ENCODE results near the gene IP6K1. TPM values are rescaled to one million over a fixed set of nuclear protein-coding genes. Genes with fewer than 3 reads are reported as not detected.

The IP6K1 gene
- total RNA-seq, 1 donor from 2014 or later: 39.5 TPM

DNA sequence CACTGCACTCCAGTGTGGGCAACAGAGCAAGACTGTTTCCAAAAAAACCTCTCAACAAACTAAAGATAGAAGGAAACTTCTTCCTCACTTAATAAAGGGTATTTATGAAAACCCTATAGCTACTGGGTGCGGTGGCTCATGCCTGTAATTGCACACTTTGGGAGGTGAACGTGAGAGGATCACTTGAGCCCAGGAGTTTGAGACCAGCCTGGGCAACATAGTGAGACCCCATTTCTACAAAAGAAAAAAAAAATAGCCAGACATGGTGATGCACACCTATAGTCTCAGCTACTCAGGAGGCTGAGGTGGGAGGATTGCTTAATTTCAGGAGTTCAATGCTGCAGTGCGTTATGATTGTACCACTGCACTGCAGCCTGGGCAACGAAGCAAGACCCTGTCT, 22.4 kb downstream of the IP6K1 start:
- intact Hi-C loops (cut with DNase I): no loop called here
- Histone ChIP-seq H3K27ac (no peak overlapping the region), H3K4me1 (no peaks in the 10 kb centered on the region), H3K27me3 (no peaks in the 10 kb centered on the region), H3K9me3 (no peaks in the 10 kb centered on the region), H3K4me3 (no peak overlapping the region), H3K36me3 (peaks cover 10% of the 10 kb centered on the region)
- ATAC-seq (no peak), DNase-seq (no peak)
- TF ChIP-seq, protein P1, sequence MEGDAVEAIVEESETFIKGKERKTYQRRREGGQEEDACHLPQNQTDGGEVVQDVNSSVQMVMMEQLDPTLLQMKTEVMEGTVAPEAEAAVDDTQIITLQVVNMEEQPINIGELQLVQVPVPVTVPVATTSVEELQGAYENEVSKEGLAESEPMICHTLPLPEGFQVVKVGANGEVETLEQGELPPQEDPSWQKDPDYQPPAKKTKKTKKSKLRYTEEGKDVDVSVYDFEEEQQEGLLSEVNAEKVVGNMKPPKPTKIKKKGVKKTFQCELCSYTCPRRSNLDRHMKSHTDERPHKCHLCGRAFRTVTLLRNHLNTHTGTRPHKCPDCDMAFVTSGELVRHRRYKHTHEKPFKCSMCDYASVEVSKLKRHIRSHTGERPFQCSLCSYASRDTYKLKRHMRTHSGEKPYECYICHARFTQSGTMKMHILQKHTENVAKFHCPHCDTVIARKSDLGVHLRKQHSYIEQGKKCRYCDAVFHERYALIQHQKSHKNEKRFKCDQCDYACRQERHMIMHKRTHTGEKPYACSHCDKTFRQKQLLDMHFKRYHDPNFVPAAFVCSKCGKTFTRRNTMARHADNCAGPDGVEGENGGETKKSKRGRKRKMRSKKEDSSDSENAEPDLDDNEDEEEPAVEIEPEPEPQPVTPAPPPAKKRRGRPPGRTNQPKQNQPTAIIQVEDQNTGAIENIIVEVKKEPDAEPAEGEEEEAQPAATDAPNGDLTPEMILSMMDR (IDR thresholded peaks at IDR 0.05): no peak

DNA sequence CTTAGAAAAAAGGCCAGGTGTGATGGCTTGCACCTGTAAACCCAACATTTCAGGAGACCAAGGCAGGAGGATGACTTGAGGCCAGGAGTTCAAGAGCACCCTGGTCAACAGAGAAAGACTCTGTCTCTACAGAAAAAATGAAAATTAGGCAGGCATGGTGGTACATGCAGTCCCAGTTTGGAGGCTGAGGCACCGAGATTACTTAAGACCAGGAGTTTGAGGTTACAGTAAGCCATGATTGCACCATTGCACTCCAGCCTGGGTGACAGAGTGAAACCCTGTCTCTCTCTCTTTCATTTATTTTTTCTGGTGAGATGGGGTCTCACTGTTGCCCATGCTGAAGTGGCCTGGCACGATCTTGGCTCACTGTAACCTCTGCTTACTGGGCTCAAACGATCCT, 24.7 kb downstream of the IP6K1 start:
- intact Hi-C loops (cut with DNase I): no loop called here
- Histone ChIP-seq H3K9me3 (no peaks in the 10 kb centered on the region), H3K4me1 (no peaks in the 10 kb centered on the region), H3K36me3 (peaks cover 5% of the 10 kb centered on the region), H3K4me3 (no peak overlapping the region), H3K27ac (no peak overlapping the region), H3K27me3 (no peaks in the 10 kb centered on the region)
- TF ChIP-seq, protein P1 (IDR thresholded peaks at IDR 0.05): no peak
- DNase-seq: no peak
- no peak for ATAC-seq

DNA sequence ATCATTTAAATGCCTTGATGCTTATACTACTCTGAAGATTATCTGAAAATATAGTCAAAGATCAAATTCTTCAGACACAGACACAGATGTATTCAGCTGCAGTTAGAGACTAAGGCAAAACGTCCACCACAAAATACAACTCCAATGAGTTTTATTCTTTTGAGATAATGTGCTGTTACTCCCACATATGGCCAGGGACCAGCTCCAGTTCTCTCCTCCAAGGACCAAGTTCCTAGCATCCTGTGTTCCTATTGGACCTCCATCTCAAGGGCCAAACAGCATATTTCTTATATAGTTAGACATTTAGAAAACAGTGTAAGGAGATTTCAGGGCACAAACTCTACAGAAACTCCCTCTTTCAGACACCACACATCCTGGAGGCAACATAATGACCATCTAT, 27.1 kb downstream of the IP6K1 start:
- Histone ChIP-seq H3K27me3 (no peaks in the 10 kb centered on the region), H3K4me3 (no peak overlapping the region), H3K36me3 (peaks cover 4% of the 10 kb centered on the region), H3K4me1 (peaks cover 7% of the 10 kb centered on the region), H3K9me3 (no peaks in the 10 kb centered on the region), H3K27ac (no peak overlapping the region)
- intact Hi-C loops (cut with DNase I): no loop called here
- DNase-seq (no peak), ATAC-seq (no peak)
- TF ChIP-seq, protein P1 (IDR thresholded peaks at IDR 0.05): no peak

DNA sequence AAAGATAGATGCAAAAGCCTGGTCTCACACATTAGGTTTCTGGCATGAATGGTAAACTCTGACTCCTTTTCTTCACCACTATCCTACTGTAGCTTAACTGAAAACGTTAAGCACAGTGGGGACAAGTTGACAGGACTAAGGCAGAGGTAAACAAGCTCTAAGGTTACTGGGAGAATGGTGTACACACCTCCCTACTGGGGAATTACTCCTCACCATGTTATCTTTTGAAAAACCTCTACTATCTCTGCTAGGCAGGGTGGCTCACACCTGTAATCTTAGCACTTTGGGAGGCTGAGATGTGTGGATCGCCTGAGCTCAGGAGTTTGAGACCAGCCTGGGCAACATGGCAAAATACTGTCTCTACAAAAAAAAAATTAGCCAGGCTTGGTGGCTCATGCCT, 29.1 kb downstream of the IP6K1 start:
- TF ChIP-seq, protein P1 (IDR thresholded peaks at IDR 0.05): no peak
- ATAC-seq (no peak), DNase-seq (no peak)
- Histone ChIP-seq H3K4me3 (no peak overlapping the region), H3K36me3 (no peaks in the 10 kb centered on the region), H3K9me3 (no peaks in the 10 kb centered on the region), H3K27me3 (no peaks in the 10 kb centered on the region), H3K4me1 (peaks cover 12% of the 10 kb centered on the region), H3K27ac (no peak overlapping the region)
- intact Hi-C loops (cut with DNase I): no loop called here

DNA sequence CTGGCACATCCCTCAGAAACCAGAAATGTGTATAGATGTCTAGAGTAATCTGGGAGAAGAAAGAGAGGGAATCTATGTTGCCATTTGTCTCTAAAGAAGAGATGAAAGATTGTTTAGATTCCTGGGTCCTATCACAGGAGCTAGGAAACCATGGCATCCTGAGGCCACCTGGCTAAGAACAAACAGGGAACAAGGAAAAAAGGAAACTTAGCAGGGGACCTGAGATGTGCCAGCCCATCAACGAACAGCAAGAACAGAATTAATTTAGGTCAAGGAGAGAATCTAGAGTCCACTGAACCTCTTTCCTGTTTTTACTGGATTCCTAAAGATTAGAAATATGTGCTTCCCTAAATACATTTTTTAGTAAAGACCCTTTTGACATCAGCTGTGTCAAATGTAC, 30.3 kb downstream of the IP6K1 start:
- H3K9me3 ChIP-seq: no peaks in the 10 kb centered on the region
- DNase-seq: no peak
- H3K27me3 ChIP-seq: no peaks in the 10 kb centered on the region
- intact Hi-C loops (cut with DNase I): no loop called here
- no peak overlapping the region for H3K27ac ChIP-seq
- H3K36me3 ChIP-seq: no peaks in the 10 kb centered on the region
- H3K4me1 ChIP-seq: peaks cover 12% of the 10 kb centered on the region
- no peak overlapping the region for H3K4me3 ChIP-seq
- no peak for ATAC-seq
- TF ChIP-seq, protein P1 (IDR thresholded peaks at IDR 0.05): no peak

DNA sequence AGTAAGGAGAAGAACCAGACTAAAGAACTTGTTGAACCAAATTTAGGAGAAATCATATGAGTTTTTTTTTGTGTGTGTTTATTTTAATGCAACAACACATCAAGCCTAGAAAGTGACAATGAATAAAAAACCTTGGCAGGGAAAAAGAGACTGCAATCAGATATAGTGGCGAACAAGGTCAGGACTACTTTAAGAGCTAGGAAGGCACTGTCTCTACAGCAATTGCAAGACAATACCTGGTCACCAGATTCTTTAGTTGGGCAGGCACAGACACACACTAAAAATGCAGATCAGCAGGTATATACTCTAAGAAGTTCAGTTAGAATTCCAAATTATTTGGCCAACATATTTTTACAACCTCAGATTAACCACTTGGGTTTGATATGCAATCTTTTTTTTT, 31.8 kb downstream of the IP6K1 start:
- H3K27me3 ChIP-seq: no peaks in the 10 kb centered on the region
- DNase-seq (no peak), ATAC-seq (no peak)
- H3K4me1 ChIP-seq: peaks cover 12% of the 10 kb centered on the region
- H3K9me3 ChIP-seq: no peaks in the 10 kb centered on the region
- TF ChIP-seq, protein P1 (IDR thresholded peaks at IDR 0.05): no peak
- H3K27ac ChIP-seq: no peak overlapping the region
- intact Hi-C loops (cut with DNase I): no loop called here
- no peaks in the 10 kb centered on the region for H3K36me3 ChIP-seq
- no peak overlapping the region for H3K4me3 ChIP-seq

Measured in upper lobe of right lung (tissue), 1 donor.